HCT116 (cell line): ENCODE data around the gene CCL23. TPM values are rescaled to one million over a fixed set of nuclear protein-coding genes. Genes with fewer than 3 reads are reported as not detected.

ENCODE experiments used
- ATAC-seq: fragments of 200-7000 bp; cut with Tn5 transposase; 2 replicates; pipeline ENCODE4 v1.9.1; 2020; ENCODE audit warnings: mild to moderate bottlenecking, moderate library complexity
- BruUV-seq: library from RNA; stranded (reverse); fragments of 400-500 nt; replicated peaks from 2 replicates; lab custom pipeline; 2021; lab: Mats Ljungman, UMichigan
- CTCF ChIA-PET: fragments of 300-600 bp; sonication (Branson Sonifier 250); formaldehyde crosslinking; loops from one replicate; lab custom pipeline; 2021; ENCODE audit warnings: antibody characterized with exemption; lab: Charles Lee
- POLR2A ChIA-PET: fragments of 300-600, 350-600 bp; sonication (Branson Sonifier 250); formaldehyde crosslinking; loops from one replicate; lab custom pipeline; 2021; ENCODE audit warnings: antibody characterized with exemption; lab: Charles Lee
- RAD21 ChIA-PET, 2 experiments: fragments of 300-600 bp; sonication (Branson Sonifier 250); formaldehyde crosslinking; loops; one replicate each; lab custom pipeline; 2023; ENCODE audit warnings: low total read pairs in 2 of 2; ENCODE audit not compliant: uncharacterized antibody in 2 of 2, unreplicated experiment in 2 of 2, low non-redundant PET in 1 of 2; lab: Charles Lee
- DNase-seq: peaks from one replicate; pipeline ENCODE4 v3.0.0-alpha.2; 2010; ENCODE audit warnings: low read depth, low spot score
- H2AFZ ChIP-seq: fragments of 200-600 bp; shearing (Covaris generic), sonication (generic); 2 replicates; pipeline ENCODE4 v1.6.1; 2017; ENCODE audit warnings: low read depth, mixed run types, mixed read lengths, antibody characterized with exemption, low read length; ENCODE audit not compliant: poor library complexity, severe bottlenecking
- H3K27ac ChIP-seq: 2 replicates; pipeline ENCODE4 v1.5.1; 2012; ENCODE audit warnings: low read depth, low read length
- H3K27me3 ChIP-seq: fragments of 200-600 bp; sonication (generic); 2 replicates; pipeline ENCODE4 v1.6.1; 2016; ENCODE audit warnings: mixed run types, low read length, mixed read lengths; ENCODE audit not compliant: insufficient read depth
- H3K36me3 ChIP-seq, 2 experiments: fragments of 200-500 bp in 1 of 2; fragments of 200-600 bp in 1 of 2; sonication (Bioruptor generic) in 1 of 2; sonication (generic) in 1 of 2; 2 replicates each; pipeline versions ENCODE4 v1.5.1 to v1.6.1; 2014 to 2016; ENCODE audit warnings: low read length in 2 of 2, inconsistent platforms in 1 of 2, mixed read lengths in 1 of 2, mixed run types in 1 of 2; ENCODE audit not compliant: insufficient read depth in 2 of 2, control insufficient read depth in 1 of 2
- H3K4me1 ChIP-seq, 2 experiments: fragments of 200-600 bp in 1 of 2; sonication (generic) in 1 of 2; 2 replicates each; pipeline versions ENCODE4 v1.5.1 to v1.6.1; 2012 to 2017; ENCODE audit warnings: low read length in 2 of 2, inconsistent platforms in 1 of 2, mild to moderate bottlenecking in 1 of 2, mixed read lengths in 1 of 2, mixed run types in 1 of 2, moderate library complexity in 1 of 2; ENCODE audit not compliant: insufficient read depth in 2 of 2, control insufficient read depth in 1 of 2
- H3K4me2 ChIP-seq: fragments of 200-600 bp; sonication (generic); 2 replicates; pipeline ENCODE4 v1.6.1; 2017; ENCODE audit warnings: mixed run types, low read length, mixed read lengths
- H3K4me3 ChIP-seq, 2 experiments: fragments of 200-600 bp in 1 of 2; sonication (generic) in 1 of 2; replicated peaks in 1 of 2; 2 replicates each; pipeline ENCODE4 v1.5.1; 2011 to 2016; ENCODE audit warnings: low read length in 2 of 2, control low read depth in 1 of 2, low read depth in 1 of 2, mild to moderate bottlenecking in 1 of 2, mixed read lengths in 1 of 2, mixed run types in 1 of 2
- H3K79me2 ChIP-seq: fragments of 200-600 bp; sonication (generic); 2 replicates; pipeline ENCODE4 v1.6.1; 2017; ENCODE audit warnings: mild to moderate bottlenecking, mixed run types, low read length, moderate library complexity, mixed read lengths; ENCODE audit not compliant: insufficient read depth
- H3K9ac ChIP-seq: fragments of 200-600 bp; sonication (generic); 2 replicates; pipeline ENCODE4 v1.6.1; 2016; ENCODE audit warnings: low read length, mixed read lengths
- H3K9me2 ChIP-seq: fragments of 200-600 bp; sonication (generic), shearing (Covaris generic); 2 replicates; pipeline ENCODE4 v1.6.1; 2017; ENCODE audit warnings: mixed run types, mild to moderate bottlenecking, moderate library complexity; ENCODE audit not compliant: insufficient read depth
- H3K9me3 ChIP-seq, 2 experiments: fragments of 200-500 bp in 1 of 2; fragments of 200-600 bp in 1 of 2; sonication (Bioruptor generic) in 1 of 2; sonication (generic) in 1 of 2; 2 replicates each; pipeline ENCODE4 v1.6.1; 2014 to 2017; ENCODE audit warnings: low read length in 2 of 2, mixed read lengths in 2 of 2, inconsistent platforms in 1 of 2, low read depth in 1 of 2, mild to moderate bottlenecking in 1 of 2, mixed run types in 1 of 2, moderate library complexity in 1 of 2; ENCODE audit not compliant: control insufficient read depth in 1 of 2, insufficient read depth in 1 of 2
- H4K20me1 ChIP-seq: fragments of 200-600 bp; sonication (generic), shearing (Covaris generic); 2 replicates; pipeline ENCODE4 v1.6.1; 2017; ENCODE audit warnings: mixed run types, mild to moderate bottlenecking, moderate library complexity; ENCODE audit not compliant: insufficient read depth
- ATF3 ChIP-seq: IDR thresholded peaks from 2 replicates; pipeline ENCODE4 v1.6.1; 2012
- CBX3 ChIP-seq: IDR thresholded peaks from 2 replicates; pipeline ENCODE4 v1.6.1; 2012; ENCODE audit warnings: low read depth
- CEBPB ChIP-seq: IDR thresholded peaks from 2 replicates; pipeline ENCODE4 v1.6.1; 2012; ENCODE audit warnings: low read depth
- CTCF ChIP-seq, 3 experiments: fragments of 200-600 bp in 1 of 3; sonication (generic) in 1 of 3; IDR thresholded peaks in 2 of 3; conservative IDR thresholded peaks in 1 of 3; 2 replicates each; pipeline ENCODE4 v1.5.1; 2012 to 2017; ENCODE audit warnings: low read depth in 2 of 3, low read length in 2 of 3, antibody characterized with exemption in 1 of 3, borderline replicate concordance in 1 of 3, control low read depth in 1 of 3, mild to moderate bottlenecking in 1 of 3, mixed read lengths in 1 of 3, mixed run types in 1 of 3, moderate library complexity in 1 of 3; ENCODE audit not compliant: insufficient read depth in 1 of 3
- ELF1 ChIP-seq: IDR thresholded peaks from 2 replicates; pipeline ENCODE4 v1.6.1; 2012; ENCODE audit warnings: low read depth, borderline replicate concordance
- EZH2phosphoT487 ChIP-seq: fragments of 200-600 bp; IDR thresholded peaks from 2 replicates; pipeline ENCODE4 v1.6.1; 2018; ENCODE audit warnings: antibody characterized with exemption, borderline replicate concordance
- JUND ChIP-seq: IDR thresholded peaks from 2 replicates; pipeline ENCODE4 v1.6.1; 2012
- MAX ChIP-seq: IDR thresholded peaks from 2 replicates; pipeline ENCODE4 v1.6.1; 2012
- POLR2A ChIP-seq: IDR thresholded peaks from 2 replicates; pipeline ENCODE4 v1.7.0; 2011; ENCODE audit warnings: borderline replicate concordance; ENCODE audit not compliant: insufficient read depth, insufficient read length; ENCODE audit errors: extremely low read depth
- POLR2AphosphoS5 ChIP-seq: IDR thresholded peaks from 2 replicates; pipeline ENCODE4 v1.6.1; 2011; ENCODE audit warnings: mild to moderate bottlenecking, low read depth, low read length, moderate library complexity
- RAD21 ChIP-seq: IDR thresholded peaks from 2 replicates; pipeline ENCODE4 v1.6.1; 2012; ENCODE audit warnings: low read depth, mild to moderate bottlenecking
- REST ChIP-seq: IDR thresholded peaks from 2 replicates; pipeline ENCODE4 v1.6.1; 2012; ENCODE audit warnings: low read depth
- SP1 ChIP-seq: IDR thresholded peaks from 2 replicates; pipeline ENCODE4 v1.6.1; 2012; ENCODE audit warnings: low read depth
- SRF ChIP-seq: IDR thresholded peaks from 2 replicates; pipeline ENCODE4 v1.6.1; 2012; ENCODE audit warnings: low read depth
- TCF7L2 ChIP-seq: IDR thresholded peaks from 2 replicates; pipeline ENCODE4 v1.7.0; 2011; ENCODE audit warnings: borderline replicate concordance, inconsistent platforms; ENCODE audit not compliant: insufficient read depth, insufficient read length; ENCODE audit errors: extremely low read depth
- ZBTB33 ChIP-seq: IDR thresholded peaks from 2 replicates; pipeline ENCODE4 v1.6.1; 2011; ENCODE audit warnings: mild to moderate bottlenecking, low read length, moderate library complexity; ENCODE audit not compliant: insufficient replicate concordance; ENCODE audit errors: extremely low read depth
- ZFX ChIP-seq: fragments of 450-650 bp; IDR thresholded peaks from 2 replicates; pipeline ENCODE4 v1.6.1; 2017
- ZNF274 ChIP-seq: fragments of 200-500 bp; sonication (Bioruptor generic); IDR thresholded peaks from 2 replicates; pipeline ENCODE4 v1.6.1; 2014; ENCODE audit warnings: mild to moderate bottlenecking, low read depth, low read length, inconsistent platforms
- intact Hi-C: fragments of 100-400 bp; cut with micrococcal nuclease; formaldehyde crosslinking; loops from 2 replicates; pipeline ENCODE4 v1.10.0; 2022
- total RNA-seq: library from RNA; stranded (reverse); gene quantifications from one replicate; pipeline ENCODE4 v1.2.1, GENCODE V29; 2021; ENCODE audit not compliant: unreplicated experiment

Gene CCL23
- total RNA-seq, 1 experiment from 2014 or later: not detected

GRCh38 chr17:36066365-36066985, 48.7 kb upstream of the CCL23 start:
- H3K4me3 ChIP-seq: no peak overlapping the region
- DNase-seq: no peak
- no peaks in the 10 kb centered on the region for H3K79me2 ChIP-seq
- H3K9me2 ChIP-seq: no peaks in the 10 kb centered on the region
- no peak overlapping the region for H3K9ac ChIP-seq
- no peaks in the 10 kb centered on the region for H3K9me3 ChIP-seq
- ChIA-PET CTCF (no interaction called here), RAD21 (no interaction called here), POLR2A (no interaction called here)
- intact Hi-C loops: no loop called here
- H2AFZ ChIP-seq: no peak overlapping the region
- H3K36me3 ChIP-seq: no peaks in the 10 kb centered on the region
- H3K27ac ChIP-seq: no peak overlapping the region
- H3K4me2 ChIP-seq: no peak overlapping the region
- BruUV-seq: no TSS peak
- no peak for TF ChIP-seq ATF3
- no peak for TF ChIP-seq ZBTB33
- TF ChIP-seq ZNF274: no peak
- TF ChIP-seq CBX3: no peak
- no peak for TF ChIP-seq MAX
- TF ChIP-seq CEBPB: no peak
- no peak for TF ChIP-seq CTCF (IDR thresholded peaks at IDR 0.05 in 2 of 3, conservative IDR thresholded peaks at IDR 0.05 in 1 of 3; ENCODE audit: borderline replicate concordance in 1 of 3, insufficient read depth in 1 of 3, low read depth in 2 of 3, low read length in 2 of 3)
- no peak for TF ChIP-seq ELF1
- no peak for TF ChIP-seq POLR2AphosphoS5
- no peak for TF ChIP-seq REST
- TF ChIP-seq SRF: no peak
- TF ChIP-seq RAD21: no peak
- no peak for TF ChIP-seq JUND
- no peak for TF ChIP-seq TCF7L2
- no peak for TF ChIP-seq POLR2A
- no peak for TF ChIP-seq ZFX
- TF ChIP-seq EZH2phosphoT487: no peak
- TF ChIP-seq SP1: no peak
- ATAC-seq: no peak
- no peaks in the 10 kb centered on the region; the same call in 1 of the 2 replicates for H3K27me3 ChIP-seq
- no peaks in the 10 kb centered on the region for H3K4me1 ChIP-seq
- no peaks in the 10 kb centered on the region for H4K20me1 ChIP-seq
